Pancreas (tissue), 10 donors: ENCODE results near the gene GPR78. TPM values are rescaled to one million over a fixed set of nuclear protein-coding genes. Genes with fewer than 3 reads are reported as not detected.
A peak's percentile ranks its signal among the peaks of the same experiment; 100 is the strongest.

Source experiments
- ATAC-seq, 4 donors: fragments of 200-7000 bp; cut with Tn5 transposase; one replicate each; pipeline versions ENCODE4 v1.8.0 to v1.9.1; 2020; ENCODE audit warnings: mild to moderate bottlenecking in 4 of 4, moderate library complexity in 4 of 4
- DNase-seq, 6 donors: peaks; one replicate each; pipeline ENCODE4 v3.0.0-alpha.2; 2020
- FAIRE-seq: peaks from 2 replicates; lab custom pipeline; 2012; peaks lifted over from hg19 to GRCh38; lab: Jason Lieb, UNC
- H3K27ac ChIP-seq, 4 donors: fragments of 200-600 bp; sonication (generic); 1 replicate in 3 of 4; 2 replicates in 1 of 4; pipeline versions ENCODE4 v1.5.0 to v1.8.0; 2020
- H3K27me3 ChIP-seq, 4 donors: fragments of 200-600 bp; one replicate each; pipeline ENCODE4 v1.8.0; 2021
- H3K36me3 ChIP-seq, 3 donors: fragments of 200-600 bp; sonication (generic) in 1 of 3; one replicate each; pipeline versions ENCODE4 v1.5.0 to v1.8.0; 2020 to 2021
- H3K4me1 ChIP-seq, 3 donors: fragments of 200-600 bp; one replicate each; pipeline ENCODE4 v1.8.0; 2021
- H3K4me3 ChIP-seq, 4 donors: fragments of 200-600 bp; sonication (generic) in 2 of 4; one replicate each; pipeline versions ENCODE4 v1.5.0 to v1.8.0; 2020 to 2021
- H3K9me3 ChIP-seq, 4 donors: fragments of 200-600 bp; one replicate each; pipeline ENCODE4 v1.8.0; 2021
- CTCF ChIP-seq, 4 donors: fragments of 200-600 bp; sonication (generic) in 3 of 4; IDR thresholded peaks; one replicate each; pipeline versions ENCODE4 v1.5.0 to v1.8.0; 2021; ENCODE audit warnings: antibody characterized with exemption in 4 of 4
- WGBS, 2 donors: extraction: QIAGEN DNeasy Blood & Tissue Kit; methylation state at CpG; one replicate each; pipeline ENCODE4 v1.1.7; 2013; 5-methylcytosine and 5-hydroxymethylcytosine counted together
- intact Hi-C, 3 donors: fragments of 100-400 bp; cut with DNase I; formaldehyde crosslinking; loops; one replicate each; pipeline versions ENCODE4 v1.11.1 to v1.14.2; 2022
- polyA plus RNA-seq, 2 donors: library from polyadenylated mRNA; stranded (reverse); fragments of 200-250 nt; gene quantifications; one replicate each; pipeline ENCODE4 v1.2.3, GENCODE V29; 2013
- total RNA-seq, 6 donors: library from RNA; stranded (reverse); fragmentation: NEBNext Ultra II Directional in 4 of 6; extraction: Animal tissue kit (Norgen Biotek cat#: 25700) in 4 of 6; gene quantifications; one replicate each; pipeline versions ENCODE4 v1.2.1 to v1.2.4, GENCODE V29; 2021 to 2023
- donor health status: healthy with polysubstance abuse.
- donor health status: DM: no; HTN: no; CAD: no; lungs with moderate emphysema.
- donor health status: DM: no; HTN: no; CAD: no.
- donor health status: control.
- donor health status: control.
- donor health status: Bipolar disorder and iron deficiency.
- donor health status: DM: yes; HTN: yes; CAD: no.
- donor health status: DM: no; HTN: no; CAD: no.
- donor health status: DM: no; HTN: no; CAD: no.
- donor health status: DM: yes; HTN: yes; CAD: no.

Gene GPR78
- total and polyA plus RNA-seq, 8 donors, result 0.02 to 0.04 TPM; not detected in 6

DNA sequence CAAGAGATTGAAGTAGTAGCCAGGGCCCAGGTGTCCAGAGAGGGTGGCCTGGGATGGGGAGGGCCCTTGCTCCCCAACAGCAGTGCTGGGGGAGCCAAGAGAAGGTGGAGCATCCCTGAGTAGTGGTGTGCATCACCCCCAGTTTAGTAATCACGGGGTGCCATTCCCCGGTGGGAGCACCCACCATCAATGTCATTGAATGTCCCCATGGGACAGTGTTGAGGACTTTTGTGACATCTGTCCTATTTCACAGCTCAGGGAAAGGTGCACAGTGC lies 7.9 kb downstream of the GPR78 start:
- H3K4me1 ChIP-seq, result no peaks in the 10 kb centered on the region
- peaks cover 0 to 12% (median 0%) of the 10 kb centered on the region in 4 donors for H3K27me3 ChIP-seq
- no peak for ATAC-seq
- no peak overlapping the region for H3K27ac ChIP-seq
- H3K9me3 ChIP-seq, result no peaks in the 10 kb centered on the region
- H3K4me3 ChIP-seq, result no peak overlapping the region
- no peak for TF ChIP-seq CTCF (IDR thresholded peaks at IDR 0.05)
- DNase-seq, result no peak
- no peaks in the 10 kb centered on the region for H3K36me3 ChIP-seq
- WGBS, 2 donors, result 64 to 71% methylated on average over 2 of the region's 2 CpGs
- intact Hi-C loops, result loop anchor here in 1 of 3 donors (5.0 kb wide), 1 partner anchor 116 kb away; no protein-coding TSS in a partner anchor
- no peak for FAIRE-seq

GRCh38 chr4:8589336-8589735 lies 9.1 kb downstream of the GPR78 start:
- no peaks in the 10 kb centered on the region for H3K36me3 ChIP-seq
- WGBS, 2 donors, result 60 to 73% methylated on average over 10 of the region's 10 CpGs
- TF ChIP-seq CTCF (IDR thresholded peaks at IDR 0.05), result no peak
- no peak overlapping the region for H3K4me3 ChIP-seq
- peak in 1 of 6 donors; percentile 35 for DNase-seq
- peaks cover 0 to 17% (median 0%) of the 10 kb centered on the region in 4 donors for H3K27me3 ChIP-seq
- ATAC-seq, result no peak
- H3K9me3 ChIP-seq, result no peaks in the 10 kb centered on the region
- intact Hi-C loops, result loop anchor here in 1 of 3 donors (5.0 kb wide), 1 partner anchor 117 kb away; no protein-coding TSS in a partner anchor
- no peak for FAIRE-seq
- H3K27ac ChIP-seq, result no peak overlapping the region
- no peaks in the 10 kb centered on the region for H3K4me1 ChIP-seq

GRCh38 chr4:8589823-8590545 lies 9.8 kb downstream of the GPR78 start:
- Histone ChIP-seq H3K27ac (no peak overlapping the region), H3K27me3 (peaks cover 0 to 17% (median 0%) of the 10 kb centered on the region in 4 donors), H3K4me1 (no peaks in the 10 kb centered on the region), H3K36me3 (no peaks in the 10 kb centered on the region), H3K9me3 (no peaks in the 10 kb centered on the region), H3K4me3 (no peak overlapping the region)
- DNase-seq (peak in 1 of 6 donors; percentile 19), FAIRE-seq (no peak), ATAC-seq (no peak)
- intact Hi-C loops, result loop anchor here in 2 of 3 donors (5.0 to 10.0 kb wide), 2 partner anchors 115 to 118 kb away; no protein-coding TSS in a partner anchor
- 46 to 50% methylated on average over 11 of the region's 11 CpGs for WGBS, 2 donors
- no peak for TF ChIP-seq CTCF (IDR thresholded peaks at IDR 0.05)

DNA sequence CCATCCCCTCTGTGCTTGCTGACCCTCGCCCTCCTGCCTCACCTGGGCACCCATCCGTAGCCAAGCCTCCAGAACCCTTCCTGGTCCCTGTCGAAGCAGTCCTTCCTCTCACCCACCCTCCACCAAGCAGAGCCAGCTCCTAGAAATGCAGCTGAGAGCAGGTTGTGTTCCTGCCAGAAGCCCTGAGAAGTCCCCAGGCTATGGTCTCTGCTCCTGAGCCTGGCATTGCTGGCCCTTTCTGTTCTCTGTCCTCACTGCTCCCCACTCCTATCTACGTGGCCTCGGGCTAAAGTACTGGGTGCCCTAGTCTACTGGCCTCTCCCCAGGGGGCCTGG lies 10.3 kb downstream of the GPR78 start:
- 56 to 67% methylated on average over 5 of the region's 5 CpGs for WGBS, 2 donors
- intact Hi-C loops, result loop anchor here in 1 of 3 donors (10.0 kb wide), 1 partner anchor 116 kb away; no protein-coding TSS in a partner anchor
- FAIRE-seq (no peak), ATAC-seq (no peak), DNase-seq (peak in 1 of 6 donors; percentile 11)
- no peaks in the 10 kb centered on the region for H3K4me1 ChIP-seq
- no peak overlapping the region for H3K4me3 ChIP-seq
- H3K9me3 ChIP-seq, result no peaks in the 10 kb centered on the region
- TF ChIP-seq CTCF (IDR thresholded peaks at IDR 0.05), result no peak
- no peak overlapping the region for H3K27ac ChIP-seq
- H3K36me3 ChIP-seq, result no peaks in the 10 kb centered on the region
- H3K27me3 ChIP-seq, result peaks cover 0 to 17% (median 0%) of the 10 kb centered on the region in 4 donors

GRCh38 chr4:8591114-8591513 lies 10.9 kb downstream of the GPR78 start:
- Histone ChIP-seq H3K9me3 (no peaks in the 10 kb centered on the region), H3K27me3 (peaks cover 0 to 17% (median 0%) of the 10 kb centered on the region in 4 donors), H3K4me1 (no peaks in the 10 kb centered on the region), H3K27ac (no peak overlapping the region), H3K36me3 (no peaks in the 10 kb centered on the region), H3K4me3 (no peak overlapping the region)
- ATAC-seq, result no peak
- FAIRE-seq, result no peak
- 61% methylated on average over 9 of the region's 9 CpGs for WGBS, 2 donors
- no peak for TF ChIP-seq CTCF (IDR thresholded peaks at IDR 0.05)
- peak in 1 of 6 donors; percentile 3 for DNase-seq
- intact Hi-C loops, result loop anchor here in 1 of 3 donors (10.0 kb wide), 1 partner anchor 116 kb away; no protein-coding TSS in a partner anchor
